Uterus (tissue), 4 donors: ENCODE results near the gene SH3TC1. TPM values are rescaled to one million over a fixed set of nuclear protein-coding genes. Genes with fewer than 3 reads are reported as not detected.

Experiments
- DNase-seq, 2 donors: peaks; one replicate each; pipeline ENCODE4 v3.0.0-alpha.2; 2019 to 2020
- H3K27ac ChIP-seq, 2 donors: fragments of 200-600 bp; sonication (generic); 1 replicate in 1 of 2; 2 replicates in 1 of 2; pipeline ENCODE4 v1.5.1; 2016 to 2018
- H3K27me3 ChIP-seq, 2 donors: fragments of 200-600 bp; sonication (generic); one replicate each; pipeline ENCODE4 v1.5.1; 2018 to 2019; ENCODE audit warnings: control low read depth in 1 of 2
- H3K36me3 ChIP-seq, 2 donors: fragments of 200-600 bp; sonication (generic); one replicate each; pipeline ENCODE4 v1.5.1; 2019; ENCODE audit warnings: control low read depth in 1 of 2
- H3K4me1 ChIP-seq, 2 donors: fragments of 200-600 bp; sonication (generic); one replicate each; pipeline ENCODE4 v1.5.1; 2018 to 2019; ENCODE audit warnings: control low read depth in 1 of 2
- H3K4me3 ChIP-seq, 2 donors: fragments of 200-600 bp; sonication (generic); 1 replicate in 1 of 2; 2 replicates in 1 of 2; pipeline ENCODE4 v1.5.1; 2018 to 2019; ENCODE audit warnings: mild to moderate bottlenecking in 1 of 2
- H3K9me3 ChIP-seq, 2 donors: fragments of 200-600 bp; sonication (generic); one replicate each; pipeline ENCODE4 v1.5.1; 2019; ENCODE audit warnings: control low read depth in 1 of 2
- POLR2A ChIP-seq, 2 donors: fragments of 450-650 bp; IDR thresholded peaks; one replicate each; pipeline ENCODE4 v1.6.1; 2016; ENCODE audit warnings: antibody characterized with exemption in 2 of 2, mild to moderate bottlenecking in 1 of 2, moderate library complexity in 1 of 2
- intact Hi-C: fragments of 100-400 bp; cut with DNase I; formaldehyde crosslinking; loops from one replicate; pipeline ENCODE4 v1.15.1; 2023; ENCODE audit warnings: low total_unique reads
- total RNA-seq, 4 donors: library from RNA; depleted of rRNA in 3 of 4; stranded (reverse); fragments of >200 nt in 3 of 4; gene quantifications; one replicate each; pipeline versions ENCODE4 v1.1.0 to v1.2.4, GENCODE V29; 2014 to 2023
- TF ChIP-seq, protein P1 (sequence below), 4 experiments: fragments of 200-600 bp in 2 of 4; fragments of 450-650 bp in 2 of 4; sonication (generic) in 2 of 4; IDR thresholded peaks; one replicate each; pipeline ENCODE4 v1.5.1; 2016 to 2019; ENCODE audit warnings: antibody characterized with exemption in 4 of 4, mild to moderate bottlenecking in 2 of 4, moderate library complexity in 1 of 4
- donor health status: DM: yes; HTN: yes; CAD: no.

The SH3TC1 gene
- total RNA-seq, 4 donors from 2014 or later = 5.1 to 16.4 (median 11.3) TPM

DNA sequence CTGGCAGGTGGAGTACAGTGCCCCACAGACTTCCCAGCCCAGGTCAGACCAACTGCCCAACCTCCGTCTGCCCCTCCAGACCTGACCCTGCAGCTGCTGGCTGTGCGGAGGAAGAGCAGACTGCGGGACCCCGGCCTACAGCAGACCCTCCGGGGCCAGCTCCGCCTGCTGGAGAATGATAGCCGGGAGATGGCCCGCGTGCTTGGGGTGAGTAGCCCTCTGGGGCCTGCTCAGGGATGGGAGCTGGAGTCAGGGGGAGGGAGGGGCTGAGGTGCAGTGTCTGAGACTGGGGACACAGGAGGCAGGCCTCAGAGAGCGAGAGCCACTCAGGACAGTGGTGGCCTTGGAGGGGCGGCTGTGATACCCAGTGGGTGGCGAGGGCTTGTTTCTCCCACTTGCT is 13.5 kb downstream of the SH3TC1 start:
- no peaks in the 10 kb centered on the region for H3K27me3 ChIP-seq
- H3K36me3 ChIP-seq = no peaks in the 10 kb centered on the region
- H3K9me3 ChIP-seq = no peaks in the 10 kb centered on the region
- no peaks in the 10 kb centered on the region for H3K4me1 ChIP-seq
- H3K4me3 ChIP-seq = no peak overlapping the region
- H3K27ac ChIP-seq = no peak overlapping the region
- no peak for DNase-seq
- intact Hi-C loops = no loop called here
- TF ChIP-seq POLR2A (IDR thresholded peaks at IDR 0.05) = no peak
- TF ChIP-seq, protein P1, sequence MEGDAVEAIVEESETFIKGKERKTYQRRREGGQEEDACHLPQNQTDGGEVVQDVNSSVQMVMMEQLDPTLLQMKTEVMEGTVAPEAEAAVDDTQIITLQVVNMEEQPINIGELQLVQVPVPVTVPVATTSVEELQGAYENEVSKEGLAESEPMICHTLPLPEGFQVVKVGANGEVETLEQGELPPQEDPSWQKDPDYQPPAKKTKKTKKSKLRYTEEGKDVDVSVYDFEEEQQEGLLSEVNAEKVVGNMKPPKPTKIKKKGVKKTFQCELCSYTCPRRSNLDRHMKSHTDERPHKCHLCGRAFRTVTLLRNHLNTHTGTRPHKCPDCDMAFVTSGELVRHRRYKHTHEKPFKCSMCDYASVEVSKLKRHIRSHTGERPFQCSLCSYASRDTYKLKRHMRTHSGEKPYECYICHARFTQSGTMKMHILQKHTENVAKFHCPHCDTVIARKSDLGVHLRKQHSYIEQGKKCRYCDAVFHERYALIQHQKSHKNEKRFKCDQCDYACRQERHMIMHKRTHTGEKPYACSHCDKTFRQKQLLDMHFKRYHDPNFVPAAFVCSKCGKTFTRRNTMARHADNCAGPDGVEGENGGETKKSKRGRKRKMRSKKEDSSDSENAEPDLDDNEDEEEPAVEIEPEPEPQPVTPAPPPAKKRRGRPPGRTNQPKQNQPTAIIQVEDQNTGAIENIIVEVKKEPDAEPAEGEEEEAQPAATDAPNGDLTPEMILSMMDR (IDR thresholded peaks at IDR 0.05) = no peak

DNA sequence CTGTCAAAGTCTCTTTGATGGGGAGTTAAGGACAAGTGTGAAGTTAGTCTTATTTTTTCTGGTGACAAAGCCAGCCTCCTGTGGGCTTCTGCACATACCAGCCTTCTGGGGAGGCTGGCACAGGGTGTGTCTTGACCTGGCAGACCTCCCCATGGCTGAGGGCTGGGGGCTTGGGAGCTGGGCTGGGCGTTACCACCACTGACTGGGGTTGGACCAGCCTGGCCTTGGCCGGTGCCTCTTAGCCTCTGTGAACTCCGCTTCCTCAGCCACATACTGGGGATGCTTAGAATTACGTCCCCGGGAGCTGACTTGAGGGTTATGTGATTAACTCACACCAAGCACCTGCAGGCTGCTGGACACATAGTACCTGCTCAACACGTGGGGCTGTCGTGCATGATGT is 14.0 kb downstream of the SH3TC1 start:
- TF ChIP-seq, protein P1 (IDR thresholded peaks at IDR 0.05) = no peak
- TF ChIP-seq POLR2A (IDR thresholded peaks at IDR 0.05) = no peak
- Histone ChIP-seq H3K36me3 (no peaks in the 10 kb centered on the region), H3K27ac (no peak overlapping the region), H3K4me1 (no peaks in the 10 kb centered on the region), H3K9me3 (no peaks in the 10 kb centered on the region), H3K27me3 (no peaks in the 10 kb centered on the region), H3K4me3 (no peak overlapping the region)
- no peak for DNase-seq
- intact Hi-C loops = no loop called here

DNA sequence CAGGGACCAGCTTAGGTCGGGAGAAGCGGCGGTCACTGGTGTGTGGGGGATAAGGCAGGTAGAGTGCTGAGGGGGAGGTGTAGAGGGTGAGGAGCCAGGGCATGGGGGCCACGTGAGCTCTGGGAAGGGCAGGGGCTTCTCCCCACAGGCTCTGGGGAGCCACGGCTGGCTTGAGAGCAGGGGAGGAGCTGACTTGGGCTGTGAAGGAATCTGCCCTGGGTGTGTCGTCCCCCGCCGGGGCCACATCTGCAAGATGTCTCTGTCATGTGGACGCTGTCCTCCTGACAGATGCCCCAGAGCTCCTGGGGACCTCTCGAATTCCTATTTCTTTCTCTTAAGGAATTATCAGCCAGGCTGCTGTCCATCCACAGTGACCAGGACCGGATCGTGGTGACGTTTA is 15.0 kb downstream of the SH3TC1 start:
- Histone ChIP-seq H3K4me1 (no peaks in the 10 kb centered on the region), H3K27me3 (no peaks in the 10 kb centered on the region), H3K36me3 (no peaks in the 10 kb centered on the region), H3K9me3 (no peaks in the 10 kb centered on the region), H3K27ac (no peak overlapping the region), H3K4me3 (no peak overlapping the region)
- intact Hi-C loops = no loop called here
- DNase-seq = no peak
- TF ChIP-seq, protein P1 (IDR thresholded peaks at IDR 0.05) = no peak
- TF ChIP-seq POLR2A (IDR thresholded peaks at IDR 0.05) = no peak

DNA sequence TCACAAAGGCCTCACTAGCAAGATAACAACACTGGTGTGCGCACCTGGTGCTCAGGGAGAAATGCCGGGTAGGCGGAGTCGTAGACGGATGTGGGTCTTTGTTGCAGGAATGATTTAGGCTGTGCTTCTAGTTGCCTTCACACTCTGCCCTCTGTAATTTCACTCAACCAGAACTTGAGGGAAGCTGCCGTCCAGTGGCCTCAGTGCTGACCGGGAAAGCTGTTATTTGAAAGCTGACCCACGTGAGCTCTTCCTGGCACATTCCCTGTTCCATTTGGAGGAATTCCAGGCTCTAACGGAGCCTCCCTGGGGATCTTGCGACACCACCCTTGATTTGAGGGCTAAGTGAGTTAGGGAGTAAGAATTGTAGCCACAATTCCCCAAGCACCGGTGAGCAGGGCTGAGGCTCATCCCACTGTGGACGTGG is 15.9 kb downstream of the SH3TC1 start:
- intact Hi-C loops = no loop called here
- DNase-seq = peak; percentile 50 to 54
- H3K36me3 ChIP-seq = no peaks in the 10 kb centered on the region
- no peak overlapping the region for H3K27ac ChIP-seq
- no peaks in the 10 kb centered on the region for H3K4me1 ChIP-seq
- no peak for TF ChIP-seq POLR2A (IDR thresholded peaks at IDR 0.05)
- TF ChIP-seq, protein P1 (IDR thresholded peaks at IDR 0.05) = no peak
- H3K27me3 ChIP-seq = no peaks in the 10 kb centered on the region
- no peak overlapping the region for H3K4me3 ChIP-seq
- no peaks in the 10 kb centered on the region for H3K9me3 ChIP-seq

DNA sequence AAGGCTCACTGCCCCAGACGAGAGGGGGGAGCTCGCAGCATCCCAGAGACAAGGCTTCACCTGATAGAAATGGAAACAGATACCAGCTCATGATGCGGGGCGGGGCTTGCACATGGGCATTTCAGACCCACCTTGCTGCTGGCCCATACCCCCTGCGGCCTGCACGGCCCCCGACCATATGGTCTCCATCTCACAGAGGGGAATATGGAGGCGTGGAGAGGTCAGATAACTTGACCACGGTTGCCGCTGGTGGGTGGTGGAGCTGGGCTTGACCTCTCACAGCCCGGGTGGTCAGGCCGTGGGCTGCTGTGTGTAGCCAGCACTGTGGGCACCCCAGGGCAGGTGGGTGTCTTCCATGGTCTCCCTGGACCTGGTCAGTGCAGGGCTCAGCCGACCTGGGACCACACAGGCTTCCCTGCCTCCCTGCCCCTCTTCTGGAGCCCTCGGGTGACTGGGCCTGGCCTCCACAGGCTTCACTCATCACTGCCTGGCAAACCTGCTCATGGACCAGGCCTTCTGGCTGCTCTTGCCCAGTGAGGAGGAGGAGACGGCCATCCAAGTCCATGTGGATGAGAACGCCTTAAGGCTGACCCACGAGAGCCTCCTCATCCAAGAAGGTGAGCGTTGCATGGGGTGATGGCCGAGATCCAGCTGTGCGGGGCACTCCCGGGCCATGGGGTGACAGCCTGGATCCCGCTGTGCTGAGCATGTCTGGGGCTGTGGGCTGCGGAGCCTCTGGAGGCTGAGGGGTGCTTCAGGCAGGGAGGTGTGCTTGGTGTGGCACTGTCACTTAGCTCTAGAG is 16.8 kb downstream of the SH3TC1 start:
- Histone ChIP-seq H3K9me3 (no peaks in the 10 kb centered on the region), H3K27ac (no peak overlapping the region), H3K4me1 (no peaks in the 10 kb centered on the region), H3K36me3 (no peaks in the 10 kb centered on the region), H3K27me3 (no peaks in the 10 kb centered on the region), H3K4me3 (no peak overlapping the region)
- intact Hi-C loops = no loop called here
- TF ChIP-seq, protein P1 (IDR thresholded peaks at IDR 0.05) = no peak
- TF ChIP-seq POLR2A (IDR thresholded peaks at IDR 0.05) = no peak
- DNase-seq = no peak
